GM23248 (cell line): ENCODE measurements around the gene KCNH6.

Source experiments
- EZH2 ChIP-seq: fragments of 200-600 bp; sonication (generic); IDR thresholded peaks from 2 replicates; pipeline ENCODE4 v1.6.1; 2018; ENCODE audit warnings: antibody characterized with exemption, mild to moderate bottlenecking; ENCODE audit not compliant: insufficient read depth, poor library complexity, severe bottlenecking
- EZH2phosphoT487 ChIP-seq: fragments of 200-600 bp; sonication (generic); IDR thresholded peaks from 2 replicates; pipeline ENCODE4 v1.6.1; 2018; ENCODE audit warnings: antibody characterized with exemption, moderate library complexity, mild to moderate bottlenecking, low read depth; ENCODE audit not compliant: insufficient read depth

GRCh38 chr17:63535640-63536039 lies 12.5 kb downstream of the KCNH6 start:
- no peak for TF ChIP-seq EZH2
- TF ChIP-seq EZH2phosphoT487, result no peak
